Osteoblast (primary cell): ENCODE results near the gene SPTBN5. TPM values are rescaled to one million over a fixed set of nuclear protein-coding genes. Genes with fewer than 3 reads are reported as not detected.

ENCODE experiments used
- DNase-seq: peaks from one replicate; pipeline ENCODE4 v3.0.0; 2011; ENCODE audit warnings: low spot score, mixed read lengths; ENCODE audit not compliant: insufficient read length; ENCODE audit errors: missing footprints
- H2AFZ ChIP-seq: 2 replicates; pipeline ENCODE4 v1.6.0; 2011; ENCODE audit warnings: mild to moderate bottlenecking, low read length
- H3K27ac ChIP-seq: 2 replicates; pipeline ENCODE4 v1.5.1; 2011; ENCODE audit warnings: mild to moderate bottlenecking, low read depth, low read length, moderate library complexity
- H3K27me3 ChIP-seq: 2 replicates; pipeline ENCODE4 v1.6.0; 2012; ENCODE audit warnings: mild to moderate bottlenecking, control low read depth, inconsistent platforms, low read length, moderate library complexity; ENCODE audit not compliant: insufficient read depth
- H3K36me3 ChIP-seq: 2 replicates; pipeline ENCODE4 v1.5.1; 2011; ENCODE audit warnings: mild to moderate bottlenecking, low read length, control low read depth, moderate library complexity; ENCODE audit not compliant: insufficient read depth
- H3K4me1 ChIP-seq: 2 replicates; pipeline ENCODE4 v1.5.1; 2011; ENCODE audit warnings: mild to moderate bottlenecking, low read length, control low read depth, moderate library complexity; ENCODE audit not compliant: insufficient read depth
- H3K4me2 ChIP-seq: 2 replicates; pipeline ENCODE4 v1.6.0; 2011; ENCODE audit warnings: mild to moderate bottlenecking, low read length; ENCODE audit not compliant: insufficient read depth
- H3K4me3 ChIP-seq: fragments of 200-600 bp; sonication (generic); 3 replicates; pipeline ENCODE4 v1.5.1; 2012; ENCODE audit warnings: mild to moderate bottlenecking, low read length, inconsistent platforms; ENCODE audit not compliant: insufficient read depth
- H3K79me2 ChIP-seq: 2 replicates; pipeline ENCODE4 v1.6.0; 2012; ENCODE audit warnings: mild to moderate bottlenecking, low read length, control low read depth, inconsistent platforms; ENCODE audit not compliant: insufficient read depth
- H3K9me3 ChIP-seq: 2 replicates; pipeline ENCODE4 v1.5.1; 2011; ENCODE audit warnings: low read depth, low read length, control low read depth
- H4K20me1 ChIP-seq: 2 replicates; pipeline ENCODE4 v1.6.0; 2012; ENCODE audit warnings: mild to moderate bottlenecking, low read length, control low read depth; ENCODE audit not compliant: insufficient read depth
- CTCF ChIP-seq: IDR thresholded peaks from 2 replicates; pipeline ENCODE4 v1.5.1; 2011; ENCODE audit warnings: mild to moderate bottlenecking, low read depth, low read length, moderate library complexity; ENCODE audit errors: extremely low read depth
- total RNA-seq: library from RNA; depleted of rRNA; stranded (reverse); fragments of >200 nt; gene quantifications from 2 replicates; pipeline ENCODE4 v1.2.3, GENCODE V29; 2012

SPTBN5 gene
- total RNA-seq, 1 donor = 0.36 TPM

DNA sequence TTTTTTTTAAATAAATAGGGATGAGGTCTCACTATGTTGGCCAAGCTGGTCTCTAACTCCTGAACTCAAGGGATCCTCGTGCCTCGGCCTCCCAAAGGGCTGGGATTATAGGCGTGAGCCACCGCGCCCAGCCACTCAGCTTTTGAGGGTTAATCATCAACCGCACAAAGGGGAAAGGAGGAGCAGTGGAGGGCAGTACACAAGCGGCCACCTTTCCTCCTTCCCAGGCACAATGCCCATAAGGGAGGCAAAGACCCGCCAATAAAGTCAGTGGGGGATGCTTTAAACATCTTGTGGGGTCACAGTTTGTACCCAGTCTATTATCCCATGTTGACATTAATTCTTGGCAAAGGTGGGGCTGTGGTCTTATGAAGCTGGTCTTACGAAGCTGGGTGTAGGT, 46.1 kb upstream of the SPTBN5 start:
- Histone ChIP-seq H3K27me3 (no peaks in the 10 kb centered on the region), H3K9me3 (no peaks in the 10 kb centered on the region), H4K20me1 (peaks cover 3% of the 10 kb centered on the region), H3K4me3 (no peak overlapping the region), H3K36me3 (peaks cover 8% of the 10 kb centered on the region), H2AFZ (no peak overlapping the region), H3K4me1 (peaks cover 40% of the 10 kb centered on the region), H3K79me2 (peaks cover 18% of the 10 kb centered on the region), H3K4me2 (peak overlapping the region; percentile 37), H3K27ac (peak overlapping the region; percentile 40)
- TF ChIP-seq CTCF = no peak
- DNase-seq = no peak

DNA sequence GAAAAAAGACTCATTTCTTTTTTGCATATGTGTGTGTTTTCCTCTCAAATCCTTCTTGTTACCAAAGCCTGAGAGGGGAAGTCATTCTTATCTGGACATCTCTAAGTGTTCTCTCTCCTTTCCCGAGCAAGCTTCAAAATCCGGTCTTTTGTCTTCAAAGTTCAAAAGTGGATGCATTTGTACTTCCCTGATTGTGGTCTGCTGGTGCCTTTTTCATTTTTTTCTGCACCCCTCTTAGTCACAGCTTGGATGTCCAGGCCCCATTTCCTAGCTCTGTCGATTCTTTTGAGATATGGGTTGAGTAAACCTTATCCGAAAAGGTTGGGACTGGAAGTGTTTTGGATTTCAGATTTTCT, 43.7 kb upstream of the SPTBN5 start:
- no peaks in the 10 kb centered on the region for H3K9me3 ChIP-seq
- H3K79me2 ChIP-seq = peaks cover 15% of the 10 kb centered on the region
- no peak for TF ChIP-seq CTCF
- H3K36me3 ChIP-seq = peaks cover 8% of the 10 kb centered on the region
- no peak overlapping the region for H3K27ac ChIP-seq
- H4K20me1 ChIP-seq = peaks cover 4% of the 10 kb centered on the region
- no peak overlapping the region for H3K4me2 ChIP-seq
- H3K4me3 ChIP-seq = no peak overlapping the region
- no peaks in the 10 kb centered on the region for H3K27me3 ChIP-seq
- H3K4me1 ChIP-seq = peaks cover 35% of the 10 kb centered on the region
- DNase-seq = no peak
- no peak overlapping the region for H2AFZ ChIP-seq

DNA sequence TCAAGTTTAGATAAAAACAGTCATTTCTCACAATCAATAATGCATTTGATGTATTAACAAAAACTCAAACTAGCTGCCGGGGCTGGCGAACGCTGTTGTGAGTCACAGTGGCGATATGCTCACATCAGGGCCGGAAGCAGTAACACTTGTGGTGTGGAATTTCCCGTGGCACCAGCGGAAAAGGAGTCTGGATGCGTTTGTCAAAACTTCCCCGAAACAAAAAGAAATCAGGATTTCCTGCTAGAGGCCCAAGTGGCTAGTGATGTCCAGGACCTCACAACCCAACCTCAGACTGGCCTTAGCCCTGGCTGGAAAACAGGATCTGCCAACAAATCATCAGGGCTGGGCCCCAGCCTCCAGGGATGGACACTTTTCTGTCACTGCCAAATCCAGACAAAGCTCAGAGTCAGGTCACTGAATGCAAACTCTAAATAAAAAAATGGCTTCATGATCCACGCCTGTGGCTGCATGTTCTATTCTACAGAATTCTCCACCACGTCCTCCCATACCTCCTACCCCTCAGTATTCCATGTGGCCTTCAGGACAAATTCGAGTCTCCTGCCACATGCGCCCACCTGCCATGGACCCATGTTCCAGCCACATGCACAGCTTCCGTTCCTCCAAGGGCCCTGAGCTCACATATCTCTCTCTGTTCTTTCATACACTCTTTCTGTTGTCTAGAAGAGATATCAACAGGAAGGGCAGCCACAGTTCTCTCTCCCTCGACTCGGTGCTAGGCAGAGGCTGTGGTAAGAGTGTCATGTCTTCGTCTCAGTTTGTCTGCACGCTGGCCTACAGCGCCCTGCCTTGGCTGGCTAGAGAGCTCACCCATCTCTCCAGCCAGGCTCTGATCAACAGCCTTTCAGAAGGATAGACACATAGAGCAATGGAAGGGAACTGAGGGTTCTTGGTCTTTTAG, 43.1 kb upstream of the SPTBN5 start:
- H3K79me2 ChIP-seq = peaks cover 16% of the 10 kb centered on the region

More for the DNA sequence above, 43.1 kb upstream of the SPTBN5 start:
- no peak overlapping the region for H2AFZ ChIP-seq
- H3K4me2 ChIP-seq = no peak overlapping the region
- no peak for TF ChIP-seq CTCF
- no peaks in the 10 kb centered on the region for H3K27me3 ChIP-seq
- peaks cover 35% of the 10 kb centered on the region for H3K4me1 ChIP-seq
- peaks cover 8% of the 10 kb centered on the region for H3K36me3 ChIP-seq
- H3K9me3 ChIP-seq = no peaks in the 10 kb centered on the region
- no peak overlapping the region for H3K4me3 ChIP-seq
- peak overlapping the region; percentile 15 for H3K27ac ChIP-seq
- DNase-seq = no peak
- peaks cover 4% of the 10 kb centered on the region for H4K20me1 ChIP-seq
